ENCODE results near the gene TMEM117.
"Not testable (repeated sequence)": the region's sequence is repeated elsewhere in the genome, so short reads cannot be mapped to it uniquely, and the experiment has no call there.

The TMEM117 gene

DNA sequence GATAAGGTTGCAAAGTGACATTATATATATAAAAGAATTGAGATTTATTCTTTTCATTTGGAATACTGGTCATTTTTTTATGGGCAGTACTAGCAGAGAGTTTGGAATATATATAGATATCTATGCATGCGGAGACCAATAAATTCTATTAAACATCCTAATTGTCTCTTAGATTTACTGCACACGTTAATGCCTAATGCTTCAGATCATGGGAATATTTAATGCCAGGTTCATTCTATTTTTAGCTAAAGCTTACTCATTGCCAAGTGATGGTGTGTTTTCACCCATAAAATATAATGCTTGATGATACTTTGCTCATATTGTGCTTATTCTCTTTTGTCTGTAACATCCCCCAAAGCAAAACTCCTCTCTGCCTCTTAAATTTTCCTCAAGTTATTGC lies 264.4 kb downstream of the TMEM117 start:
- no peak for DNase-seq (ENCODE audit: low spot score)

- no peak for DNase-seq (ENCODE audit: low spot score)
These were observed 265.6 kb downstream of the TMEM117 start for GRCh38 chr12:44101475-44101874.

DNA sequence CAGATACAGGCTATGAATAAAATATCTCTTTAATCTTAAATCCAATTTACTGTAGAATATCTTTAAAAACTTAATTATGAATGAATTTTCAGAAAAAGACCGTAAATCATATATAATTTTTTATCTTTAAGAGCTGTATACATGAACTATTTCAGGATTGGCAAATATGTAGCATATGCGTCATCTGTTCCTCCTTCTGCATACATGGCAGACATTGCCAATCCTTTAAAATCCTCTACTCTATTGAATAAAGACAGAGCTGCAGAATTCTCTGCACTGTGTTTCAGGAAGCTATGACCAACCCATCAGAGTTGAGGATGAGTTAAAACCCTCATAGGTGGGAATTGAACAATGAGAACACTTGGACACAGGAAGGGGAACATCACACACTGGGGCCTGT lies 279.0 kb downstream of the TMEM117 start:
- DNase-seq (ENCODE audit: low spot score), result no peak

GRCh38 chr12:44117337-44117736 lies 281.5 kb downstream of the TMEM117 start:
- no peak for DNase-seq (ENCODE audit: low spot score)

GRCh38 chr12:44118946-44119345 lies 283.1 kb downstream of the TMEM117 start:
- no peak for DNase-seq (ENCODE audit: low spot score)

DNA sequence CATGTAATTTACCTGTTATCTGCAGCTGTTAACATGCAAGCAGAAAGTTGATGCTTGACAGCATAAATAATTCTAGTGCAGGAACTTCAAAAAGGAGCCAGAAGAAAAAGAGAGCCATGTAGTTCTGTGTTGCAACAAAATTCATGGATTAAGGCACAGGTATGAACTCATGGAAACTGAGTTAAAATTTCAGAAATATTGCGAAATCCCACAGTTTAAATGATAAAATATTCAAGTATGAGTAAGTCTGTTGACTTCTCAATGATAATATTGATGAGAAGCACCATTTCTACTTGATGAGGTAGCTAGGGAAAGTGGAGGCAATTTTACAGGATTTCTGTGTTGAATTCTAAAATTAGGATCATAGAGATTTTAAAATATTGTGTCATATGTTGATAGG lies 290.9 kb downstream of the TMEM117 start:
- DNase-seq (ENCODE audit: low spot score), result no peak

- no peak for DNase-seq (ENCODE audit: low spot score)
These were observed 292.3 kb downstream of the TMEM117 start for GRCh38 chr12:44127966-44128710.

GRCh38 chr12:44143175-44143574 lies 307.3 kb downstream of the TMEM117 start:
- no peak for DNase-seq (ENCODE audit: low spot score)

- DNase-seq (ENCODE audit: low spot score), result no peak
These were observed 313.1 kb downstream of the TMEM117 start for GRCh38 chr12:44148936-44149335.

DNA sequence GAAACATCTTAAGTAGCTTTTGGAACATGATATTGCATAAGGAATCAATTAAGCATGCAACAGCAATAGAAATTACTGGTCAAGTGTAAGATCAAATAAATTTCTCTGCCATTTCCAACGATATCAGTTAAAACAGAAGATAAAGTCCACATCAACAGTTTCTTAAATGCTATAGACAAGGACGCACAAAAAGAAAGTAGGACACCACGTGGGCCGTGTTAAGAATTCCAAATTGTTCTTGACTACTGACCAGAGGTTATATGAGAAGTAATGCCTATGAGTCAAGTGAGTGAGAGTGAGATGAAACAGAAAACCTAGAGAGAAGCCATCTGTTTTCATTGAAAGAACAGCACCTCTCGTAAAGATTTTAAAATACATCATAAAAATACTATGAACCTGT lies 318.2 kb downstream of the TMEM117 start:
- no peak for DNase-seq (ENCODE audit: low spot score)

- no peak for DNase-seq (ENCODE audit: low spot score)
These were observed 319.5 kb downstream of the TMEM117 start for GRCh38 chr12:44155358-44155757.

DNA sequence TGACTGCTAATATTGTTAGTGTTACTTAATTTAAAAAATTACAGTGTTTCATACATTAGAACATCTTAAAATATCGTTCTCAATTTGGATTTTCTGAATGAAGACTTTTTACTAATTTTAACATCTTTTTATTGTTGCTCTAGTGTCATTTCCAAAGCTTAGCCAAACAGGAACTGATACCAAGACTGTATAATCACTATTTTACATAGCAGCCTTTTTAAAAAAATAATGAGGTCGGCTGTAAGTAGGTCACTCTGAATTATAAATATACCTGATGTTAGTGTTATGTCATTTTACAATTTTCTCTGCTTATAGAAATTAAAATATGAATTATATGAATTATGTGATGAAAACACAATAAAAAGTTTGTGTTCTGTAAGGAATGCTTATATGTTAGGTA lies 321.5 kb downstream of the TMEM117 start:
- DNase-seq (ENCODE audit: low spot score), result no peak

- no peak for DNase-seq (ENCODE audit: low spot score)
These were observed 322.9 kb downstream of the TMEM117 start for GRCh38 chr12:44158746-44159145.

DNA sequence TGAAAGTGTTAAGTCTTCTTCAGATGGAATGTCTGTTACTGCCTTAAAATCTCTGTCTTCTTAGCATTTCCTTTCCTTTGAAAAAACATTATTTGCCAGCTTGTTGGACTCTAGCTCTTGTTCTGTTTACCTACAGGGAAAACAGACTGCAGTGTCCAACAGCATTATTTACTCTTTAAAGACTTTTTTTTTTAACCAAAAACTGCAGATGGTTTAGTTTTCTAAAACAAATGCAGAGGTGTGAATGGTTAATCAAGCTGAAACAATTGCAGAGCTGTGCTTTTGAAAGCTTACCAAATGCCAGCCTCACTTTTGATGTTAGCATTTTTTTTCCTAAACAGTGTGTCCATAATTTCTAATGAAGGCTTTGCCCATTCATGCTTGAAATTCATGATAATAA lies 323.3 kb downstream of the TMEM117 start:
- no peak for DNase-seq (ENCODE audit: low spot score)

- DNase-seq (ENCODE audit: low spot score), result no peak
These were observed 324.0 kb downstream of the TMEM117 start for GRCh38 chr12:44159862-44160261.

GRCh38 chr12:44162961-44163360 lies 327.1 kb downstream of the TMEM117 start:
- DNase-seq (ENCODE audit: low spot score), result no peak

GRCh38 chr12:44174053-44174452 lies 338.2 kb downstream of the TMEM117 start:
- DNase-seq (ENCODE audit: low spot score), result no peak

DNA sequence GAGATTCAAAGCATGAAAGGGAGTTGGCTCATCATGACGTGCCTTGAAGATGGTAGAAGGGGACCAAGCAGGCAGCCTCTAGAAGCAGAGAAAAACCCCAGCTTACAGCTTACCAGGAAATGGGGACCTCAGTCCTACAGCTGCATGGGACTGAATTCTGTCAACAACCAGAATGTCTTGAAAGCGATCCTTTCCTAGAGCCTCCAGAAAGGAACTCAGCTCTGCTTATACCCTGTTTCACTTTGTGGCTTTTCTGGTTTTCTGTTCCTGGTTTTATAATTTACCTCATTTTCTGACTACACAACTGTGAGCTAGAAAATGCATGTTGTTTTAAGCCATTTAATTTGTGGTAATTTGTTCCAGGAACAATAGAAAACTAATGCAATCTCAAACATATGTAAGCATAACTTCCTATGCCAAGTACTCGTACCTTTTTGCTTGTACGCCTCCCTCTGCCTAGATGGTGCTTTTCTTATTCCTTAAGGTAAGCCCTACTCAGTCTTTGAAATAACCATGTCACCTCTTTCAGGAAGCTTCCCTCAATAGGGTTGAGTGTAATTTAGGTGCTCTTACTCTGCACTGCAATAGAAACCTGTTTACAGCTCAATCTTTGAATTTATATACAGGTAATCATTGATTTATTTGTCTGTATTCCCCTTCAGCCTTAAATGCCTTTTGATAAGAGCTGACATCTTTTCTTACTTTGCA lies 348.8 kb downstream of the TMEM117 start:
- DNase-seq (ENCODE audit: low spot score), result no peak

DNA sequence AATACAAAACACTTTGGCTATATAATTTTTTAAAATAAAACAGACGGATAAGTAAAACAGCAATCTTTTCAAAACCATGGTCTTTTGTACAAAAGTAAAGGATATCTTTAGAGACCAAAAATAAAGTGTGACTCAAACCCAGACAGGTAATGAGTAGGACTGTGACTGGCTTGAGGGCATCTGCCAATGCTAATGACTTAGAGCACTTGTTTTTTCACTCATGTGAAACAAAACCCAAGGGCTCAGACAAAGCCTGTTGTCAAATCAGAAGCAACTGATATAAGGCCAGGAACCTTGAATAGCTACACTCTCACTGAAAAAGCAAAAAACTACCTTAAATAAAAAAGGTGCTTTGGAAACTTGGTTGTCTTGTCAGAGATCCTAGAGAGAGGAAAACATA lies 357.4 kb downstream of the TMEM117 start:
- no peak for DNase-seq (ENCODE audit: low spot score)

DNA sequence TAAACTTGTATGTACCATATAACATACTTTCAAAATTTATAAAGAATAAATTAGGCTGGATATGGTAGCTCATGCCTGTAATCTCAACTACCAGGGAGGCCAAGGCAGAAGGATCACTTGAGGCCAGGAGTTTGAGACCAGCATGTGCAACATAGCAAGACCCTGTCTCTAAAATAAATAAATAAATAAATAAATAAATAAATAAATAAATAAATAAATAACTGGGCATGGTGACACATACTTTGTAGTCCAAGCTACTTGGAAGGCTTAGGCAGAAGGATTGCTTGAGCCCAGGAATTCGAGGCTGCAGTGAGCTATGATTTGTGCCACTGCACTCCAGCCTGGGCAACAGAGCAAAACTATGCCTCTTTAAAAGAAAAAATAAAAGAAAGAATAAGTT lies 359.8 kb downstream of the TMEM117 start:
- not testable (repeated sequence) for DNase-seq (ENCODE audit: low spot score)

DNA sequence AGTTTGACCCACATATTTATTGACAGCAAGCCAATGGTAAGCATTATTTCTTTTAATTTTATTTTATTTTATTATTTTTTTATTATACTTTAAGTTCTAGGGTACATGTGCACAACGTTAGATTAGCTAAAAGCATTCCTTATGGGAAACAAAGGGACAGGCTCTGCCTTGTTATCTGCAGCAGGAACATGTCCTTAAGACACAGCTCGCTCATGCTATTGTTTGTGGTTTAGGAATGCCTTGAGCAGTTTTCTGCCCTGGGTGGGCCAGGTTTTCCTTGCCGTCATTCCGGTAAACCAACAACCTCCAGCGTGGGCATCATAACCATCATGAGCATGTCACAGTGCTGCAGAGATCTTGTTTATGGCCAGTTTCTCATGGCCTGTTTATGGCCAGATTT lies 370.2 kb downstream of the TMEM117 start:
- no peak for DNase-seq (ENCODE audit: low spot score)

DNA sequence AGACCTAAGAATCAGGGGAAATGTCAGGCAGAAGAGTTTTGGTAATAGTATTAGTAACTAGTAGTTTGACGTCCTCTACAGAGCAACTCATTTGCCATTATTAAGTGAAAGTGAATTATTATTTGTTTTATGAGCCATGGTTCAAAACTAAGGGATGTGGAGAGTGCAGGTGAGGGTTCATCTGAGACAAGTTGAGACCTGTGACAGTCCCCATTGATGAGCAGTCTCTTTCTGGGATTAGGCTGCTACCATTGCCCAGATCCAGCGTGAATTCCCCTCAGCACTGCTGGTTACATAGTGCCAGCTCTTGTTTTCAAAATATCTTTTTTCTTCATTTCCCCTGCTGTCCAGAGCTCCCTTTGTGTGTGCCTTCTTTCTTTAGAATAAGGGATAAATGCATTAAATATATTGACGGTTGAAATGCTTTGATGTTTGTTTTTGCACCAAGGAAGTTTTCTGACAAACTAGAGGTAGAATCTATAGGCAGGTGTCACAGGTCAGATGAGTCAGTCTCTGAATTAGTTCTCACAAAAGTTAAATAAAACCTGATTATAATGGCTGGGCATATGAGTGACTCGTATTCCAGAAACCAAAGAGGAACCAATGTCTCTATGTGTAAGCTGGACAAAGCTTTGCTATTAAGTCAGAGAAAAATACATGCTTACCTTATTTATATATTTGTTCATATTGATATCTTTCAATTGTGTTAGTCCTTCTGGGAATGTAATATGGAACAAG lies 381.4 kb downstream of the TMEM117 start:
- DNase-seq (ENCODE audit: low spot score), result no peak

- DNase-seq (ENCODE audit: low spot score), result no peak
These were observed 387.9 kb downstream of the TMEM117 start for GRCh38 chr12:44223736-44224135.
